ENCODE measurements around the gene DTNA.
"Not testable (repeated sequence)": the region's sequence is repeated elsewhere in the genome, so short reads cannot be mapped to it uniquely, and the experiment has no call there.

Gene DTNA

DNA sequence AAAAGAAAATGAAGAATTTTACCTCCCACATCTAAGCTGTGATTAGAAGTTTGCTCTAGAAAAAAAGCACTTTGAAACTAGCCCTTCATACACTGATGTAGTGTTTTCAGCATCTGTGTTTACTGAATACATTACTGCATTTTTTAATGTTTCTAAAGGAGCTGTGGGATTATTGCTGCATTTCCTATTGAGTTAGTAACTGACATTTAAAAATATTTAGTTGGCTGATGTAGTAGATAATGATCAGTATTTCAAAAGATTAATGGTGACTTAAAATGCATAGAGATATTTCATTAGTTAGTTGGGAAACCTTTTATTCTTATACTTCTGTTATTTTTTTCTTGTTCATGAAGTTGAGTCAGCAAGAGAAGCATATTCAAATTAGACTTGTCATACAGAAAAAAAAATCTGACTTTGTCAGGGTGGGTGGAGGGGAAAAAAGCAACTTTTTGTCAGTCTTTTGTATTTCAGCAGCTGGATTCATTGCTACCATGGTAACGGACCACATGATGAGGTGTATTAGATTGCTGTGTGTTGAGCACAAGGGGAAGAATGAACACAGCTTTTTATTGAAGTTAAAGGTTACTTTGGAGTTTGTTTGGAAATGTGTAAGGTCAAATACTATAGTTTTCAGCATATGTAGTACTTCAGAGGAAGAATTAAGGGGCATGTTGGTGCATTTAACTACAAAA, at the start of gene DTNA:
TSS of gene DTNA (plus strand) at position 549 of the 692 bp plus-strand sequence. CDS start 45,679 bp downstream, outside the sequence.
- no peak for DNase-seq

DNA sequence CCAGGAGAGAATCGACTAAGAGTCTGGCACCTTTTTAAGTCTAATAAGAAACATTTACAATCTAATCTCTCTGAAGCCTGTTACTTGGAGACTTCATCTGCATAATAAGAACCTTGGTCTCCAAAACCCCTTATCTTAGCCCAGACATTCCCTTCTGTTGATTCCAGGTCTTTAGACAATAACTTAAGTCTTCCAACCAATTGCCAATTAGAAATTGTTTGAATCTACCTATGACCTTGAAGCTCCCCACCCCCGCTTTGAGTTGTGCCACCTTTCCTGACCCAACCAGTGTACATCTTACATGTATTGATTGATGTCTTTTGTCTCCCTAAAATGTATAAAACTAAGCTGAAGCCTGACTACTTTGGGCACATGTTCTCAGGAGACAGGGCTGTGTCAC, 49.5 kb upstream of the DTNA start:
- no peak for DNase-seq

DNA sequence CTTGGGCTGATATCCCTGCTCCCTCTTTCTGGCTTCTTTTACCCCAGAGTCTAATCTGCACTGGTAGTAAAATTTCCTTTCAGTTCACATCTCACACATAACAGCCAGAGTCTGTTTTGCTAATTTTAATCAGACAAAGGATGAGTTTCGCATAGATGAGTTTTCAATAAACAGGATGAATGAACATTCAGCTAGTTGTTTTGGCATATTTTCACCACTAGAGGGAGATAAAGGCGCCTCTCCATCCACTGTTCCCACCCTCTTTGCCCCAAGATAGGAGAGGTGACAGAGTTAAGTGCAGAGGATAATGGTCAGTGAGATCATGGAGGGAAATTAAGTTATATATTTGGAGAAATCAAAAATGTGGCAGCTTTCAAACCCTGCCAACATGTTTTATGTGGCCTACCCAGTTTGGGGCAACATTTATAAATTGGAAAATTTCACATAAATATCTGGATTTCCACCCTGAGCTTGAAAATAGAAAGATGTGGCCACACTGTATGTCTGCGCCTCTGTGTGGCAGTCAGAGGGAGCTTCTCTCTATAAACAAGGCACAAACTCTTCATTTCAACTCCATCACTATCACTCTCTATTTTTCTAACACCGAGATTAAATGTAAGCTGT, 48.5 kb upstream of the DTNA start:
- DNase-seq: peak; percentile 22 to 46

DNA sequence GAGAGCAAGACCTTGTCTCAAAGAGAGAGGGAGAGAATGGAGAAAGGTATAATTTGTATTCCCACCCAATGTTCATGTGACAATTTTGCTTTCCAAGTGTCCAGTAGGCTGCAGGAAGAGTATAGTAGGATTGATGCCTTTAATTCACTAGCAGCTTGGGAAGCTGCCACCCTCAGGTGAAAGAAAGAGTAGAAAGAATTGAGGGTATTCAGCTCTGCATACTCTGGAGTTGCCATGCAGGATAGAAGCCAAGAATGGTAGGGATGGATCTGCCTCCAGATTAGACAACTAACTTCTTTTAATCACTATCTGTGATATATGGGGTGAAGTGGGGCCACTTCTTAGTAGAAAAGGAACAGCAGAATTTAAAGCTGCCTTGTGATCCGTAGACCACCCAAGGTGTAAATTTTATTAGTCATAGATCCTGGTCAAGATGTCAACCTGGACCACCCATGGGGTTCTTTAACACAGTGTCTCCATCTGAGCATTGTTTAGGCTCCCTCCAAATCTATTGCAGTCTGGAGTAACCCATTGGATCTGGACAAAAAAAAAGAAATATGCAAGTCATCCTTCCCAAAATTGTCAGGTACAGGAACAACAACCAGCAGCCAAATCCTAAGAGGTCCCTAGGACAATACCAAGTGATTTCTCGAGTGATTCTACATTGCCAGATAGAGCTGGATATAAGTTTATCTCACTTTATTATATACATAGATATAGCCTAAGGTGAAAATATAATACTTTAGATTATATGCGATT, 33.1 kb upstream of the DTNA start:
- no peak for DNase-seq

DNA sequence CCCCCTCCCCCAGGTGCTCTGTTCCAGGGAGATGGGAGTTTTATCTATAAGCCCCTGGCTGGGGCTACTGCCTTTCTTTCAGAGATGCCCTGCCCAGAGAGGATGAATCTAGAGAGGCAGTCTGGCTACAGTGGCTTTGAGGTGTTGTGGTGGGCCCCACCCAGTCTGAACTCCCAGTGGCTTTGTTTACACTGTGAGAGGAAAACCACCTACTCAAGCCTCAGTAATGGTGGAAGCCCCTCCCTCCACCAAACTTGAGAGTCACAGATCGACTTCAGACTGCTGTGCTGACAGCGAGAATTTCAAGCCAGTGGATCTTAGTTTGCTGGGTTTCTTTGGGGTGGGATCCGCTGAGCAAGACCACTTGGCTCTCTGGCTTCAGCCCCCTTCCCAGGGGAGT, 20.3 kb upstream of the DTNA start:
- DNase-seq: not testable (repeated sequence)

DNA sequence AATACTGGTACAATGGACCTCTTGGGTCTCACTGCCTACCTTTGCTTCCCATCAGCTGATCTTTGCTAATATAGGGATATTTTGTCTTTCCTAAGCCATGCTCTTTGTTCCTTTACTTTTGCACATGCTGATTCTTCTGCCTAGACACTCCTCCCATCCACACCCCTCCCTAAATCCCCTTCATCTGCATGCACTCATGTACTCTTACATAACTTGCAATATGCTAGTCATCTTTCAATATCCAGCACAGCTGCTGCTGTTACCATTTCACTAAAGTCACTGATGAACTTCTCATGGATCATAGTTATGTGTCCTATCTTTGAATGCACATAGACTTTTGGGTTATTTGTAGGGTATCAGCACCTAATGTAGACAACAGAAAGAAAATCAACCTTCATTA, 18.5 kb upstream of the DTNA start:
- DNase-seq: no peak

DNA sequence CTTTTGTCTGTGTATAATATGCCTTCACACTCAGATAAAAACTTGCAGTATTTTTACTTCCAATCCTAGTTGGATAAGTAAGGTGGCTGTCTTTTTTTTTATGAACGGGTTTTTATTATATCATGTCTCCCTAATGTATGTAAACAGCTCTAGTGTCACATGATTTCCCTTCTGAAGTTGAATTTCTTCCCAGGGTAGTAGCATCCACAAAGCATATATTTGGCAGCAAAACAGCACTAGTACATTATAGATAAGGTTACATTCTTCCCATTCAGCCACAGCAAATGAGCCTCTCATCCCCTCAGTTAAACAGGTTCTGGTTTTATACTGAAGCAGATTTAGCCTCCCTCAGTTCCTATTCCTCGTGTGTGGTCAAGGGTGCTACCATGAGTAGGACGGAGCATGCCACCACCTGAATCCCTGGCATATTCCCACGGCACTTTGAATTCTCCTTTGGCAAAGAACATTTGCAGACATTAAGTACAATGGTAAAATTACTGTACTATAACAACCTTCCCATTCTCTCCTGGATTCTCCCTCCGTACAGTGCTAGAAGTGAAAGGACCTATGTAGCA, 15.4 kb upstream of the DTNA start:
- no peak for DNase-seq

DNA sequence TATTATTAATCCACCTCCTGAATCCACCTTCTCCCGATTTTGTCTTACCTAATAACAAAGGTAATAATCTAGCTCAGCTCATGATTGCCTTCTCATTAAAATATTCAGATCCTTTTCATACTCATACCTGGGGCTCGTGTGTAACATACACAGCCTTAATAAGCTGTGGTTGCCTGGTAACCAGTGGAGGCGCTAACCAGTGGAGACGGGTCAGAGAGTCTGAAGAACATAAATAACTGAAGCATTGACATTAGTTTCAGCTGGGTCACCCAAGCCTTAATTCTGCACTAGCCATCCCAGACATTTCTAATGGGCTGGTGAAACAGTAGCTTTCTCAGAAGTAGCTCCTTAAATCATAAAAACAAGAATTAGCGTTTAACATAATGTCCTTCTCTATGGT, 14.8 kb upstream of the DTNA start:
- DNase-seq: no peak

DNA sequence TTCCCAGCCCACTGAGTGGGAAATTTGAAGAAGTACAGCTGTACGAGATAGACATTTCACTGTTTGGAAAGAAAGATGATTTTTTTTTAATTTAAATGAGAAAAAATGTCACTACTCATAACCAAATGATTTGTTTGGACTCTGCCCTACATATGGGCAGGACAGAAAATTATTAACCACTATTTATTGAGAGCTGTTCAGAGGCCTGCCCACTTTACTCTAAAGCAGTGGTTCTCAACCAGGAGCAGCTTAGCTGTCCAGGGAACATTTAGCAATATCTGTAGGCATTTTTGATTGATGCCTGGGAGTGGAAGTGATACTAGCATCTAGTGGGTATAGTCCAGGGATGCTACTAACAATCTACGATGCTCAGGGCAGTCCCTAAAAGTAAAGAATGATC, 13.4 kb upstream of the DTNA start:
- DNase-seq: no peak

DNA sequence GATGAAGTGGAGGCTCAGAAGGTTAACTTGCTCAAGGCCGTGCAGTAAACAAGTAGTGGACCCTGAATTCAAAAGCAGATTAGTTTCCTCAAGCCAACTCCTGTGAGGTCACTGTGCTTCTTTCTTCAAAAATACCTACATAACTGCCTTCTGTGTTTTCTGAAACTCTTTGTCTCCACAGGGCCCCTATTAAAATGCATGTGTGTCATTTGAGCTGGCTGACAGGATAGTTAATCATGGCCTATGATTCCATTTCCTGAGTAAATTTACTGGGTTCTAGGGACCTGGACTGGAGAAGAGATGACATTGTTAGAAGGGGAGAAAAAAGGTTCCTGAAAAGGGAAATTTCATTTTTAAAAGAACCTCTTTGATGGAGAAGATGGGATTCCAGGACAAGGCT, 12.9 kb upstream of the DTNA start:
- no peak for DNase-seq

DNA sequence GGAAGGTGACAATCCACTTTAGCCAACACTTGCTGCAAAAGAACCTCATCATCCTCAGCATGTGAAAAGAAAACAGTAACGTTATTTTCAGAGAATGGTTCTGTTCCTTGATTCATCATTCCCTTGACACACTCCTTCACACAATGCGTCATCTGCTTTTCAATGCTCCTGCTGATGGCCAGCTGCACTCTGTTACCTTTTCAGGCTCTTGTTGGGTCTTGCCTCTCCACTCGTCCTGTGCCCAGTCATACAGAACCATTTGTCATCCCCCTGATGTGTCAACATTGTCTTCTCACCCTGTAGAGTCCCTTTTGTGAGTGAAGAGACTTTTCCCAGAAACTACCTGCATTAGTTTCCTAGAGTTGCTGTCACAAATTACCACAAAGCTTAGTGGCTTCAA, 12.2 kb upstream of the DTNA start:
- DNase-seq: no peak

DNA sequence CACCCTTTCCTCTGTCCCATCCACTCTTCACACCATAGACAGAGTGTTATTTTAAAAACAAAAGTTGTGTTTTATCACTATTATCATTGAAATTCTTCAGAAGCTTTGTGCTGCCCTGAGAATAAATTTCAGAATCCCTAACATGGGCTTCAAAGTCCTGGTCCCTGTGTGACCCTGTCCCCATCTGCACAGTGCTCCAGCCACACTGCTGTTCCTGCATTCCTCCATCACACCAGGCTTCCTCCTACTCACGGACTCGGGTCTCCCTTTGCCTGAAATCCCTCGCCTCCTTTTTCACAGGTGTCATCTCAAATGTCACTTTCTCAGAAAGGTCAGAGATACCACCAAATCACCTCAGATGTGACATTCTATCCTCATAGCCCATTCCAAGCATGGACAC, 8.2 kb upstream of the DTNA start:
- DNase-seq: no peak

DNA sequence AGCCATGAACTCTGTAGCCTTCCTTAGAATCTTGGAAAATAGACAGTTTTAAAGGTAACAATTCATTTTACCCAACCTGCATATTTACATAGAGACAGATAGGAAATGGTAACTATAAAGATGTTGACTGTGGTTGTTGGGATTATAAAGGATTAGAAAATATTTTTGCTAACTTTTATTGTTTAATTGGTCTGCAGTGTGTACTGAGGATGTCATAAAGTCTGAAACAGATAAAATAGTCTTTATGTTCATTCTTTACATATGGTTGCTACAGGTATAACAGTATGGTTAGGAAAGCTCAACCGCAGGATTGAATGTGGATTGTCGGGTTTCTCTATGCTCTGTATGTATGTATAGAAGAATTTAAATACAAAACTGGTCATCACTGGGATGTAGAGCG, 7.3 kb upstream of the DTNA start:
- no peak for DNase-seq

DNA sequence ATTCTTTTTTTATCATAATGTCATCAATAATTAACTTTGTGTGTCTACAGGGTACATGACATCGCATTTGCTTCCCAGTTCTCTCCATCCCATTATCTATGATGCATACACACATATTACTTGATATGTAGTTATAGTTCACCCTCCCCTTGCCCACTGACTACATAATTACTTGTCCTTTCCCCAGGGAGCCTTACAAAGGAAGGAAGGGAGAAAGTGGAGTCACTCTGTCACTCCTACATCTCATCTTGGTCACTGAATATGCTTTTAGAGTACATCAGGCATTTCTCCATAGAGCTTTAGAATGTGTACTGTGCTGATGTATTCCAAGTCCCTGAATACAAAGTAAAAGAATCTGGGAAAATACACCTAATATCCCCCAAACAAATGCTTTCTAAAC, 6.0 kb upstream of the DTNA start:
- no peak for DNase-seq

DNA sequence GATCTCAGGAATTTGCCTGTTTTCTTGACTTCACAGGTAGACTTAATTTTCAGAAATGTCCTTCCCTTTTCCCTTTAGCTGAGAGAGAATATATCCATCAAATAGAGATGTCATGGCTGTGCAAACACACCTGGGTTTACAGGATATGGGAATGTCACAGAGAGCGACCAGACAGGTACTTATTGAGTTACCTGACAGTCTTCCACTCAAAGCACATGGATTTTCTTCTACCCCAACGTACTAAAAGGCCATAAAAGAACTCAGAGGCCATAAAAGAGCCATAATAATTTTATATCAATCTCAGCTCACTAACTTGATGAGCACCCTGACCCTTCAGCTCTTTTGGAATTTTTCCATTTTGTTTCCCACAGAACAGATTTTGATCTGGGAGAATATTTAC, 5.3 kb upstream of the DTNA start:
- DNase-seq: no peak

DNA sequence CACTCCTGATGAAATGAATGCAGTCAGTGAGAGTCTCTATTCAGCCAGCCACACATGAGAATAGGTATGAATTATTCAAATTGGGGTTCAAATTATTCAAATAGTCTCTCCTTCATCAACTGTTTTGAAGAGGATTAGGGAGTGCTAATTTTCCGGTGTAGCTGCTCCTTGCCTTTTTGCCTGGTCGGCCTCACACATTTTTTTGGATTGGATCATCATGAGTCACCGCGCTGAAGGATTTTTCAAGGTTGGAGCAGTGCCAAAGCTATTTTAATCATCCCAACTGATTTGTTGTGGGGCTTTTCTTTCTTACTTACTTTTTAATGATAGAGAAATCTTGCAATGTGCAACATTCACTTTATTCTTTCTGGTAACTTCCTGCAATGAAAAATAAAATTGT, 2.4 kb upstream of the DTNA start:
- peak; percentile 69 to 88 for DNase-seq

DNA sequence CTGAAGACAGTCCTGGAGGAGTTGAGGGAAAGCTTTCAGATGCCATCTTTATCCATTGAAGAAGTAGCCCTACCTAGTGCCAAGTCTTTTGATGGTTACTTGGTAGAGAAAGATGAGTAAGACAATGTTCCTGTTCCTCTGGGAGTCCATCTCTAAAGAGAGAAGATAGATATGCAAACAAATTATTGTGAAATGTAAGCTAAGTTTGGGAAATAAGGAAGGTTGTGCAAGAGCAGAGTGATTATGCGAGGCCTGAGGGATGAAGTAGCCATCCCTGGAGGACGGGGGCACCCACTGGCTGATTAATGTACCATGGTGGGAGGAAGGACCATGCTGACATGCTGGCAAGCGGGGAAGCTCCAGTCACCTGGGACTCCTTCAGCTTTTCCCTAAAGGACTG, 994 bp upstream of the DTNA start:
- DNase-seq: no peak

DNA sequence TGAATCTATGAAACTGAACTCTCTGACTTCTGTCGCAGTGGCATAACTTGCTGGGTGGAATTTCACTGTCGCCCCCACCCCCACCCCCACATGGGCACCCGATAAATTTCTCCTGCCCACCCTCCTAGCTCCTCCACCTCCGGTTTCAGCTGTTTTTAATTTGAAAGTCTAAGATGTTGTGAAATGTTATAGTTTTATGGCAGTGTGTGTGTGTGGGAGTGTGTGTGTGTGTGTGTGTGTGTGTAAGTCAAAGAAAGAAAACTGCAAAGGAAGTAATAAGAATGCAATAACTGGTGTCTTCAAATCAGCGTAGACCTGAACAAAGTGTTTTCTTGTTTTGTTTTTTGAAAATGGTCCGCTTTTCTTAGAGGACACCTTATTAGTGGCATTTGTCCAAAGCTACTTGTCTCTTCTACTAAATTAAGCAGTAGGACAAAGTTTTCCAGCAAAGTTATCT, 388 bp downstream of the DTNA start:
- DNase-seq: no peak

DNA sequence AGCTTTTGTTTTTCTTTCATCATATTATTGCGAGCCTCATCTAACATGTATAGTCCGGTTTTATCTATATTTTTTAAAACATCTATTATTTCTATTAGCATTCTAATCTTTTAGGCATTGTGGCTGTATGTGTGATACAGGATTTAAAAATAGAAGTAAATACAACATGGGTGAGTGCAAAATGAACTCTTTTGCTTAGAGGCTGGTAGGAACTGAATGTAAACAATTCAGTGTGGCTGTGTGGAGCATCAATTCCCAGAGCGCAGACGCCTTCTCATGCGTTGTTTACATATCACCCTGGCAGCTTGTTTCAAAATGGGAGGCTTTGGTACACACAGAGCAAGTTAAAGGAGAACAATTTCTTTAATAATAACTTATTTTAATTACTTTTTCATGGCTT, 836 bp downstream of the DTNA start:
- no peak for DNase-seq

DNA sequence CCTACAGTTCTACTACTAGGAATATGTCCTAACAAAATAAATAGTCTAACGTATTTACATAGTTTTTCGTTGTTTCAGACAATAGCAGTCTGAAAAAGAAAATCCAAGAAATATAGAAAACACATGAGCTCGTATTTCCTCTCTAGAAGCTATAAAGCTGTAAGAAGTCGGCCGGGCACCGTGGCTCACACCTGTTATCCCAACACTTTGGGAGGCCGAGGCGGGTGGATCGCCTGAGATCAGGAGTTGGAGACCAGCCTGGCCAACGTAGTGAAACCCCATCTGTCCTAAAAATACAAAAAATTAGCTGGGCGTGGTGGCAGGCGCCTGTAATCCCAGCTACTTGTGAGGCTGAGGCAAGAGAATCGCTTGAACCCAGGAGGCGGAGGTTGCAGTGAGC, 6.0 kb downstream of the DTNA start:
- DNase-seq: not testable (repeated sequence)

DNA sequence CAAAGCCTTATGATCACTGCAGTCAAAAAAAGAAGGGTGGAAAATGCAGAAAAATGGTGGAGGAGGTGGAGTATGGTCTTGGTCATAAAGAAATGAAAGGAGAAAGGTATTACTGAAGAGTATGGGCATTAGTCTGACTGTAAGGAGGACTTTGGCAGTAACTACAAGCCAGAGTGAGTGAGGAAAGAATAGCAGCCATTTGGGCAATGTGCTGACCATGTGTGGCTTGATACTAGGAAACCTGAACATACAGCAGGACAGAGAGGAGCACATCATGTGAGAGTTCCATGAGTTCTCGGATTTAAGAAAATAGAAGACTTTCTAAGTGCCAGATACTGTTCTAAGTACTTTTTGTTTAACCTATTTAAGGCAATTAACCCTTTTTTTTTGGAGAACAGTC, 8.5 kb downstream of the DTNA start:
- no peak for DNase-seq

DNA sequence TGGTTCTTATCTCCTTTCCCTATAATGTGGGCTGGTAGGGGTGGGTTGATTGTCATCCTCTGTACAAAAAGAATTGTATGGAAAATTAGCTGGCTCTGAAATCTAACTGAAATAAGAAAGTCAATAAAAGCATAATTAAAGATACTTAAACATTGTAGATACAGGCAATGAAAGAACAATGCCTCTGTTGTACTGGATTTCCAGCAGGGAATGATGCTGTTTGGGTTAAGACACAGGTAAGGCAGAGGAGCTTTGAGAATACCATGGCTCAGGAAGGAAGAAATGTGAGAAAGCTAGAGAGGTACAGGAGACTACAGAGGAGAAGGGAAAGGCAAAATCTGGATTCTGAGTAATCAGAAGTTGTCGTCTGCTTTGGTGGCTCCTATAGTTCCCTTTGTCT, 10.1 kb downstream of the DTNA start:
- DNase-seq: no peak

DNA sequence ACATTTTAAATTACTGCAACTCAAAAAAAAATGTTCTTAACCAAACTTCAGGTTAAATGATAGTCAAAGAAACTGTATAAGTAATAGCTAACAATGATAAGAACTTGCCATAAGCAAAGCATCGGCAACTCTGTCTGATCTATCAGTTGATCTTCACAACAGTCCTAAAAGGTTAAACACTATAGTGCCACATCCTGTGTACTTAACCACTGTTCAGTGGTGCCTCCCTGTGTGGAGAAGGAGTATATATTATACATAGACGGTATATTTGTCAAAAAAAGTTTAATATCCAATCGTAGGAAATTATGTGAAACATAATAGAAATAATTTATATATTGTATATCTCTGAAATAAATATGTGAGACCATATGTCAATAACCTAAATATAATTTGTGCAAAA, 13.0 kb downstream of the DTNA start:
- DNase-seq: no peak

DNA sequence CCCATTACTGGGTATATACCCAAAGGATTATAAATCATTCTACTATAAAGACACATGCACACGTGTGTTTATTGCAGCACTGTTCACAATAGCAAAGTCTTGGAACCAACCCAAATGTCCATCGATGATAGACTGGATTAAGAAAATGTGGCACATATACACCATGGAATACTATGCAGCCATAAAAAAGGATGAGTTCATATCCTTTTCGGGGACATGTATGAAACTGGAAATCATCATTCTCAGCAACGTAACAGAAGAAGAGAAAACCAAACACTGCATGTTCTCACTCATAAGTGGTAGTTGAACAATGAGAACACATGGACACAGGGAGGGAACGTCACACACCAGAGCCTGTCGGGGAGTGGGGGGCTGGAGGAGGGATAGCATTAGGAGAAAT, 15.6 kb downstream of the DTNA start:
- not testable (repeated sequence) for DNase-seq

Data from NCI-H446 (cell line).